Measurements from ENCODE around the gene TTC7B. TPM values are rescaled to one million over a fixed set of nuclear protein-coding genes. Genes with fewer than 3 reads are reported as not detected.

Gene TTC7B
- total RNA-seq, 2 experiments from 2014 or later, result 5.6 to 7.8 TPM

DNA sequence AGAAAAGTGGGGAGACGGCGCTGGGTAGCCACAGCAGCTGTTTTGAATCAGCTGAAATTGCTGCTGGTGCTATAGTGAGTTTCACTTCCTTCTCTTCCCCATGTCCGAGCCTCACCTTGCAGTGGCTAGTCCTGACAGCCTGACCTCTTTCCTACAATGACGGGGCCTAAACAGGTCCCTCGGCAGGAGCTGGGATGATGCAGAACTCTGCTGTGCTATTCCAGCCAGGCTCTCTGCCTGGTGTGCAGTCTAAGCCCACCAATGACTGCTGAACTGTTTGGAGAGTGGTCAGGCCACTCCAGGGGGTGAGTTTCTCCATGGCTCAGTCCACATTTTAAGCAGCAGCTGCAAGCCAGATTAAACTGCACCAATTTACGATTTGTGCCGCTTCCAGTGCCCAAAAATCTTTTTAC lies 207.3 kb downstream of the TTC7B start:
- TF ChIP-seq CTCF (IDR thresholded peaks at IDR 0.05), result no peak
- Mint-ChIP-seq H3K9me3 (no peaks in the 10 kb centered on the region), H3K4me3 (no peak overlapping the region), H3K4me1 (ENCODE audit: low read depth) (no peaks in the 10 kb centered on the region), H3K36me3 (ENCODE audit: low read depth) (no peaks in the 10 kb centered on the region), H3K27ac (no peak overlapping the region), H3K27me3 (peaks cover 4% of the 10 kb centered on the region)
- POLR2A ChIA-PET, result no interaction called here
- no peak for ATAC-seq
- DNase-seq, result no peak
- CTCF ChIA-PET, result no interaction called here
- intact Hi-C loops (cut with micrococcal nuclease), result no loop called here

DNA sequence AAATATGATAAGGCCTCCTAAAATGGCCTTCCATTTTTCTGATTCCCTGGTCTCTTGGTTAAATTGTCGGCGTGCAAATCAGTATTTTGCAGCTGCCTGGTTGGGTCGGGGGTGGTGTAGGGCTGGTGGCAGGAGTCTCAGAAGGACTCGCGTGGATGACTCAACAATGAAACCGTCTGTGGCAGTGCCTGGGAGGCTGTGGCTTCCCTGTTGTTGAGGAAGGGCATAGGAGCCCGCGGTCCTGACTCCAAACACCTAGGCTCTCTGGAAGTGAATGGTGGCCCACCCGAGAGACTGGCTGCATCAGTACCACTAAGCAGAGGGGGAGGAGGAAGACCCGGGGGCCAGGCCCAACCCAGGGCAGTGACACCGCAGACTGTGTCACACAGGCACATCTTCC lies 207.9 kb downstream of the TTC7B start:
- Mint-ChIP-seq H3K27ac (no peak overlapping the region), H3K36me3 (ENCODE audit: low read depth) (no peaks in the 10 kb centered on the region), H3K27me3 (peaks cover 4% of the 10 kb centered on the region), H3K4me3 (no peak overlapping the region), H3K4me1 (ENCODE audit: low read depth) (no peaks in the 10 kb centered on the region), H3K9me3 (no peaks in the 10 kb centered on the region)
- ChIA-PET POLR2A (interaction anchor here (0.9 kb wide), 1 partner anchor 9 kb away, joined by 3 read pairs; no protein-coding TSS in a partner anchor), CTCF (interaction anchor here (0.8 kb wide), 1 partner anchor 91 kb away, joined by 3 read pairs; no protein-coding TSS in a partner anchor)
- ATAC-seq, result no peak
- intact Hi-C loops (cut with micrococcal nuclease), result no loop called here
- no peak for TF ChIP-seq CTCF (IDR thresholded peaks at IDR 0.05)
- DNase-seq, result peak; percentile 7

GRCh38 chr14:90607141-90607540 lies 209.1 kb downstream of the TTC7B start:
- Mint-ChIP-seq H3K4me1 (ENCODE audit: low read depth) (no peaks in the 10 kb centered on the region), H3K36me3 (ENCODE audit: low read depth) (no peaks in the 10 kb centered on the region), H3K27ac (no peak overlapping the region), H3K27me3 (peaks cover 4% of the 10 kb centered on the region), H3K4me3 (no peak overlapping the region), H3K9me3 (no peaks in the 10 kb centered on the region)
- ATAC-seq, result no peak
- no peak for TF ChIP-seq CTCF (IDR thresholded peaks at IDR 0.05)
- POLR2A ChIA-PET, result interaction anchor here (0.9 kb wide), 1 partner anchor 8 kb away, joined by 3 read pairs; no protein-coding TSS in a partner anchor
- no peak for DNase-seq
- intact Hi-C loops (cut with micrococcal nuclease), result no loop called here
- CTCF ChIA-PET, result no interaction called here

DNA sequence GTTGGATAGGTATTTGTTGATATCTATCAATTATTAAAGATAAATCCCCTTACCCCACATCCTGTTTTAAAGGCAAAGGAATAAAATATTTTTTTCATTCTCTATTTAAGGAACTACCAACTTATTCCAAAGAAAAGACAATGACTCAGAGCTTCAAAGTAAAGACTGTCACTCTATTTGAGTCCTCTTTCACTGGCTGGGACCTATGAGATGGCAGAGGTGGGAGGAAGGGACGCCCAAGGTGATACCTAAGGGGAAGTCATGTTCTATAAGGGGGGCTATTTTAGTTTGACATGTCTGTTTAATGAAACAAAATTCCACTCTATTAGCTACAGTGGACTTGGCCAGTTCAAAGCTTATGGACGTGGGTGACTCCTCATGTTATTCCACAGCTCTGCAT lies 209.8 kb downstream of the TTC7B start:
- no peaks in the 10 kb centered on the region for H3K36me3 Mint-ChIP-seq (ENCODE audit: low read depth)
- intact Hi-C loops (cut with micrococcal nuclease), result no loop called here
- ChIA-PET CTCF (interaction anchor here (1.1 kb wide), 1 partner anchor 91 kb away, joined by 3 read pairs; no protein-coding TSS in a partner anchor), POLR2A (no interaction called here)
- ATAC-seq, result no peak
- H3K4me1 Mint-ChIP-seq (ENCODE audit: low read depth), result no peaks in the 10 kb centered on the region
- no peak for DNase-seq
- no peak for TF ChIP-seq CTCF (IDR thresholded peaks at IDR 0.05)
- no peak overlapping the region for H3K27ac Mint-ChIP-seq
- peaks cover 4% of the 10 kb centered on the region for H3K27me3 Mint-ChIP-seq
- H3K9me3 Mint-ChIP-seq, result no peaks in the 10 kb centered on the region
- H3K4me3 Mint-ChIP-seq, result no peak overlapping the region

GRCh38 chr14:90605430-90605829 lies 210.8 kb downstream of the TTC7B start:
- H3K36me3 Mint-ChIP-seq (ENCODE audit: low read depth), result no peaks in the 10 kb centered on the region
- no peak overlapping the region for H3K27ac Mint-ChIP-seq
- ATAC-seq (no peak), DNase-seq (no peak)
- no peak overlapping the region for H3K4me3 Mint-ChIP-seq
- H3K27me3 Mint-ChIP-seq, result peaks cover 4% of the 10 kb centered on the region
- H3K4me1 Mint-ChIP-seq (ENCODE audit: low read depth), result no peaks in the 10 kb centered on the region
- no peak for TF ChIP-seq CTCF (IDR thresholded peaks at IDR 0.05)
- H3K9me3 Mint-ChIP-seq, result no peaks in the 10 kb centered on the region
- POLR2A ChIA-PET, result no interaction called here
- CTCF ChIA-PET, result interaction anchor here (1.1 kb wide), 1 partner anchor 92 kb away, joined by 3 read pairs; no protein-coding TSS in a partner anchor
- intact Hi-C loops (cut with micrococcal nuclease), result no loop called here

All from activated CD8-positive, alpha-beta T cell treated with anti-CD3 and anti-CD28 coated beads for 36 hours (primary cell).